Liver (tissue), 9 donors: Measurements from ENCODE around the gene MYH14. TPM values are rescaled to one million over a fixed set of nuclear protein-coding genes. Genes with fewer than 3 reads are reported as not detected.

Experiments used
- DNase-seq: peaks from one replicate; pipeline ENCODE4 v3.0.0-alpha.2; 2017; ENCODE audit warnings: low spot score
- H3K27ac ChIP-seq, 2 donors: one replicate each; pipeline ENCODE4 v1.7.0; 2013; ENCODE audit warnings: inconsistent platforms in 2 of 2, low read length in 2 of 2, control low read depth in 1 of 2, low read depth in 1 of 2, mild to moderate bottlenecking in 1 of 2
- H3K27me3 ChIP-seq, 4 donors: one replicate each; pipeline versions ENCODE4 v1.6.1 to v1.7.0; 2013; ENCODE audit warnings: low read length in 3 of 4, inconsistent platforms in 1 of 4, mild to moderate bottlenecking in 1 of 4, moderate library complexity in 1 of 4; ENCODE audit not compliant: control insufficient read depth in 4 of 4, insufficient read depth in 4 of 4
- H3K36me3 ChIP-seq, 4 donors: one replicate each; pipeline versions ENCODE4 v1.6.1 to v1.7.0; 2013; ENCODE audit warnings: low read length in 3 of 4, mild to moderate bottlenecking in 3 of 4, low read depth in 1 of 4, moderate library complexity in 1 of 4; ENCODE audit not compliant: control insufficient read depth in 4 of 4, insufficient read depth in 3 of 4
- H3K4me1 ChIP-seq, 4 donors: one replicate each; pipeline versions ENCODE4 v1.6.1 to v1.7.0; 2013; ENCODE audit warnings: low read length in 3 of 4, mild to moderate bottlenecking in 3 of 4, moderate library complexity in 1 of 4; ENCODE audit not compliant: control insufficient read depth in 4 of 4, insufficient read depth in 4 of 4
- H3K4me3 ChIP-seq, 3 donors: one replicate each; pipeline versions ENCODE4 v1.6.1 to v1.7.0; 2013; ENCODE audit warnings: low read length in 3 of 3, control low read depth in 1 of 3, low read depth in 1 of 3, mild to moderate bottlenecking in 1 of 3
- H3K9ac ChIP-seq, 2 donors: one replicate each; pipeline ENCODE4 v1.7.0; 2013; ENCODE audit warnings: low read length in 2 of 2, mild to moderate bottlenecking in 2 of 2, moderate library complexity in 2 of 2, control low read depth in 1 of 2, low read depth in 1 of 2
- H3K9me3 ChIP-seq, 4 donors: one replicate each; pipeline versions ENCODE4 v1.6.1 to v1.7.0; 2013; ENCODE audit warnings: low read length in 3 of 4; ENCODE audit not compliant: control insufficient read depth in 4 of 4
- EGR1 ChIP-seq, 2 donors: IDR thresholded peaks; 2 replicates each; pipeline ENCODE4 v1.6.1; 2016 to 2018; ENCODE audit warnings: antibody characterized with exemption in 2 of 2, low read depth in 2 of 2
- FOXA1 ChIP-seq: IDR thresholded peaks from 2 replicates; pipeline ENCODE4 v1.6.1; 2016; ENCODE audit warnings: antibody characterized with exemption
- GABPA ChIP-seq, 2 donors: IDR thresholded peaks in 1 of 2; conservative IDR thresholded peaks in 1 of 2; 2 replicates each; pipeline ENCODE4 v1.6.1; 2016; ENCODE audit warnings: antibody characterized with exemption in 2 of 2, mild to moderate bottlenecking in 1 of 2, moderate library complexity in 1 of 2
- HNF4A ChIP-seq, 2 donors: conservative IDR thresholded peaks; 2 replicates each; pipeline ENCODE4 v1.6.1; 2016; ENCODE audit warnings: antibody characterized with exemption in 2 of 2, mild to moderate bottlenecking in 2 of 2
- HNF4G ChIP-seq: IDR thresholded peaks from 2 replicates; pipeline ENCODE4 v1.6.1; 2016; ENCODE audit warnings: antibody characterized with exemption
- JUND ChIP-seq, 2 donors: IDR thresholded peaks; 2 replicates each; pipeline ENCODE4 v1.6.1; 2016; ENCODE audit warnings: antibody characterized with exemption in 2 of 2
- NR2F2 ChIP-seq: IDR thresholded peaks from 2 replicates; pipeline ENCODE4 v1.6.1; 2016; ENCODE audit warnings: antibody characterized with exemption
- RAD21 ChIP-seq, 2 donors: IDR thresholded peaks; 2 replicates each; pipeline ENCODE4 v1.6.1; 2016; ENCODE audit warnings: antibody characterized with exemption in 2 of 2, mild to moderate bottlenecking in 2 of 2
- RXRA ChIP-seq, 2 donors: IDR thresholded peaks; 2 replicates each; pipeline ENCODE4 v1.6.1; 2017 to 2018; ENCODE audit warnings: antibody characterized with exemption in 2 of 2, mild to moderate bottlenecking in 1 of 2
- SP1 ChIP-seq: IDR thresholded peaks from 2 replicates; pipeline ENCODE4 v1.6.1; 2018; ENCODE audit warnings: antibody characterized with exemption, mild to moderate bottlenecking
- TAF1 ChIP-seq: conservative IDR thresholded peaks from 2 replicates; pipeline ENCODE4 v1.6.1; 2016; ENCODE audit warnings: antibody characterized with exemption, mild to moderate bottlenecking
- WGBS: extraction: QIAGEN DNeasy Blood & Tissue Kit; methylation state at CpG from one replicate; pipeline ENCODE4 v1.1.7; 2013; 5-methylcytosine and 5-hydroxymethylcytosine counted together
- polyA plus RNA-seq, 2 donors: library from polyadenylated mRNA; stranded (reverse) in 1 of 2; unstranded in 1 of 2; fragments of 200-250 nt in 1 of 2; fragments of >200 nt in 1 of 2; fragmentation: Nextera tagmentation in 1 of 2; extraction: Ambion mirVana in 1 of 2; gene quantifications; one replicate each; pipeline versions ENCODE4 v1.2.1 to v1.2.3, GENCODE V29; 2013 to 2015
- total RNA-seq, 2 donors: library from RNA; depleted of rRNA; stranded (reverse); fragments of >200 nt; gene quantifications; one replicate each; pipeline ENCODE4 v1.2.3, GENCODE V29; 2014
- TF ChIP-seq, protein P1 (sequence below): IDR thresholded peaks from 2 replicates; pipeline ENCODE4 v1.6.1; 2016; ENCODE audit warnings: antibody characterized with exemption, mild to moderate bottlenecking
- TF ChIP-seq, protein P2 (sequence below): IDR thresholded peaks from 2 replicates; pipeline ENCODE4 v1.6.1; 2016; ENCODE audit warnings: antibody characterized with exemption
- TF ChIP-seq, protein P3 (sequence below): IDR thresholded peaks from 2 replicates; pipeline ENCODE4 v1.6.1; 2016; ENCODE audit warnings: antibody characterized with exemption
- TF ChIP-seq, protein P4 (sequence below): IDR thresholded peaks from 2 replicates; pipeline ENCODE4 v1.6.1; 2016; ENCODE audit warnings: antibody characterized with exemption
- donor health status: healthy.
- donor health status: healthy.
- donor health status: healthy.
- donor health status: healthy.
- donor health status: healthy.

Gene MYH14
- total and polyA plus RNA-seq, 4 donors = 12.4 to 37.5 (median 25.5) TPM

DNA sequence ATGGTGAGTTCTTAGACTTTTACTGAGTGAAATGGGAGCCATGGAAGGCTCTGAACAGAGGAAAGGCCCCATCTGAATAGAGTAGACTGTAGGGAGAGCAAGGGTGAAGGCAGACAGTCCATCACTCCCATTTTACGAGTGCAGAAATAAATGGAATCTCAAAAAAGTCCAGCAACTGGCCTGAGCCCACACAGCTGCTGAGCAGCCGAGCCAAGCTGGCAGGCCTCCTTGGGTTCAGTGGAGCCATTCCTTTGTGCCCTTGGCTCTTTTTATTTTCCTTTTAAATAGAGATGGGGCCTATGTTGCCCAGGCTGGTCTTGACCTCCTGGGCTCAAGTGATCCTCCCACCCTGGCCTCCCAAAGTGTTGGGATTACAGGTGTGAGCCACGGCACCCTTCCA lies 1.0 kb upstream of the MYH14 start:
- Histone ChIP-seq H3K9ac (no peak overlapping the region), H3K27ac (no peak overlapping the region), H3K4me3 (no peak overlapping the region), H3K27me3 (peaks cover 0 to 2% (median 0%) of the 10 kb centered on the region in 4 donors), H3K36me3 (no peaks in the 10 kb centered on the region), H3K4me1 (peaks cover 9 to 30% (median 26%) of the 10 kb centered on the region in 4 donors), H3K9me3 (no peaks in the 10 kb centered on the region)
- DNase-seq = no peak
- TF ChIP-seq, protein P1, sequence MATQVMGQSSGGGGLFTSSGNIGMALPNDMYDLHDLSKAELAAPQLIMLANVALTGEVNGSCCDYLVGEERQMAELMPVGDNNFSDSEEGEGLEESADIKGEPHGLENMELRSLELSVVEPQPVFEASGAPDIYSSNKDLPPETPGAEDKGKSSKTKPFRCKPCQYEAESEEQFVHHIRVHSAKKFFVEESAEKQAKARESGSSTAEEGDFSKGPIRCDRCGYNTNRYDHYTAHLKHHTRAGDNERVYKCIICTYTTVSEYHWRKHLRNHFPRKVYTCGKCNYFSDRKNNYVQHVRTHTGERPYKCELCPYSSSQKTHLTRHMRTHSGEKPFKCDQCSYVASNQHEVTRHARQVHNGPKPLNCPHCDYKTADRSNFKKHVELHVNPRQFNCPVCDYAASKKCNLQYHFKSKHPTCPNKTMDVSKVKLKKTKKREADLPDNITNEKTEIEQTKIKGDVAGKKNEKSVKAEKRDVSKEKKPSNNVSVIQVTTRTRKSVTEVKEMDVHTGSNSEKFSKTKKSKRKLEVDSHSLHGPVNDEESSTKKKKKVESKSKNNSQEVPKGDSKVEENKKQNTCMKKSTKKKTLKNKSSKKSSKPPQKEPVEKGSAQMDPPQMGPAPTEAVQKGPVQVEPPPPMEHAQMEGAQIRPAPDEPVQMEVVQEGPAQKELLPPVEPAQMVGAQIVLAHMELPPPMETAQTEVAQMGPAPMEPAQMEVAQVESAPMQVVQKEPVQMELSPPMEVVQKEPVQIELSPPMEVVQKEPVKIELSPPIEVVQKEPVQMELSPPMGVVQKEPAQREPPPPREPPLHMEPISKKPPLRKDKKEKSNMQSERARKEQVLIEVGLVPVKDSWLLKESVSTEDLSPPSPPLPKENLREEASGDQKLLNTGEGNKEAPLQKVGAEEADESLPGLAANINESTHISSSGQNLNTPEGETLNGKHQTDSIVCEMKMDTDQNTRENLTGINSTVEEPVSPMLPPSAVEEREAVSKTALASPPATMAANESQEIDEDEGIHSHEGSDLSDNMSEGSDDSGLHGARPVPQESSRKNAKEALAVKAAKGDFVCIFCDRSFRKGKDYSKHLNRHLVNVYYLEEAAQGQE = no peak
- TF ChIP-seq, protein P2, sequence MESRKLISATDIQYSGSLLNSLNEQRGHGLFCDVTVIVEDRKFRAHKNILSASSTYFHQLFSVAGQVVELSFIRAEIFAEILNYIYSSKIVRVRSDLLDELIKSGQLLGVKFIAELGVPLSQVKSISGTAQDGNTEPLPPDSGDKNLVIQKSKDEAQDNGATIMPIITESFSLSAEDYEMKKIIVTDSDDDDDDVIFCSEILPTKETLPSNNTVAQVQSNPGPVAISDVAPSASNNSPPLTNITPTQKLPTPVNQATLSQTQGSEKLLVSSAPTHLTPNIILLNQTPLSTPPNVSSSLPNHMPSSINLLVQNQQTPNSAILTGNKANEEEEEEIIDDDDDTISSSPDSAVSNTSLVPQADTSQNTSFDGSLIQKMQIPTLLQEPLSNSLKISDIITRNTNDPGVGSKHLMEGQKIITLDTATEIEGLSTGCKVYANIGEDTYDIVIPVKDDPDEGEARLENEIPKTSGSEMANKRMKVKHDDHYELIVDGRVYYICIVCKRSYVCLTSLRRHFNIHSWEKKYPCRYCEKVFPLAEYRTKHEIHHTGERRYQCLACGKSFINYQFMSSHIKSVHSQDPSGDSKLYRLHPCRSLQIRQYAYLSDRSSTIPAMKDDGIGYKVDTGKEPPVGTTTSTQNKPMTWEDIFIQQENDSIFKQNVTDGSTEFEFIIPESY = no peak
- TF ChIP-seq TAF1 = no peak
- TF ChIP-seq, protein P3, sequence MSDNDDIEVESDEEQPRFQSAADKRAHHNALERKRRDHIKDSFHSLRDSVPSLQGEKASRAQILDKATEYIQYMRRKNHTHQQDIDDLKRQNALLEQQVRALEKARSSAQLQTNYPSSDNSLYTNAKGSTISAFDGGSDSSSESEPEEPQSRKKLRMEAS = no peak
- no peak for TF ChIP-seq JUND (IDR thresholded peaks at IDR 0.05)
- TF ChIP-seq EGR1 (IDR thresholded peaks at IDR 0.05; ENCODE audit: low read depth in 2 of 2) = no peak
- TF ChIP-seq GABPA (IDR thresholded peaks at IDR 0.05 in 1 of 2, conservative IDR thresholded peaks at IDR 0.05 in 1 of 2) = no peak
- TF ChIP-seq RAD21 (IDR thresholded peaks at IDR 0.05) = no peak
- no peak for TF ChIP-seq HNF4G
- TF ChIP-seq, protein P4, sequence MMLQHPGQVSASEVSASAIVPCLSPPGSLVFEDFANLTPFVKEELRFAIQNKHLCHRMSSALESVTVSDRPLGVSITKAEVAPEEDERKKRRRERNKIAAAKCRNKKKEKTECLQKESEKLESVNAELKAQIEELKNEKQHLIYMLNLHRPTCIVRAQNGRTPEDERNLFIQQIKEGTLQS = no peak
- no peak for TF ChIP-seq SP1
- 94% methylated on average over 3 of the region's 3 CpGs for WGBS

DNA sequence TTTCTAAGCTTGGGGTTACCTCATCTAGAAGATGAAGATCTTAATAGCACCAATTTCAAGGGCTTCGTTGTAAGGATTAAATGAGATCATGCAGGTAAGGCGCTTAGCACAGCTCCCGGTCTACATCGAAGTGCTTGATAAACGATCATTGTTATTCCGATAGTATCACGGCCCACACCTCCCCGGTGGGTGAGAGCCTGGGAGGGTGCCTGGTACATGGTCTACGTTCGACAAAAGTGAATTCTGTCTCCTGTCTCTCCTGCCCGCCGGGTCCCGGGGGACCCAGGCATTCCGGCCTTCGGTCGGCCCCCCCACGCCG lies 501 bp upstream of the MYH14 start:
- H3K9ac ChIP-seq = no peak overlapping the region
- no peaks in the 10 kb centered on the region for H3K36me3 ChIP-seq
- peak overlapping the region in 1 of 3 donors; percentile 86 for H3K4me3 ChIP-seq
- peaks cover 0 to 2% (median 0%) of the 10 kb centered on the region in 4 donors for H3K27me3 ChIP-seq
- TF ChIP-seq SP1 (no peak), HNF4A (conservative IDR thresholded peaks at IDR 0.05) (no peak)
- no peaks in the 10 kb centered on the region for H3K9me3 ChIP-seq
- DNase-seq = no peak
- WGBS = 27% methylated on average over 18 of the region's 18 CpGs
- peaks cover 9 to 30% (median 26%) of the 10 kb centered on the region in 4 donors for H3K4me1 ChIP-seq
- H3K27ac ChIP-seq = no peak overlapping the region

DNA sequence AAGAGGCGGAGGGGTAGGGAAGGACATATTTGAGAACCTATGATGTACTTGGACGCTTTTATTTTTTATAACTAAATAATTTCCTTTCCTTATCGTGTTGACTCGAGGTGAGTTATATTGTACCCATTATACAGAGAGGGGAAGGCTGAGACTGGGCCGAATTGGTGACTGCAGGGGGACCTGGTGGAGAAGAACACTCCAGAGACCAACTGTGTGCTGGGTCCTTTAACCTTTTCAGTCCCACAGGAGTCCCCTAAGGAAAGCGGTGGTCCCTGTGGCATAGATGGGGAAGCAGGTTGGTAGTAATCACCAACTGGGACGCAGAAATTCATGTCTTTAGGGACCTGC lies 633 bp downstream of the MYH14 start:
- H3K9ac ChIP-seq = peak overlapping the region; percentile 5 to 32
- no peaks in the 10 kb centered on the region for H3K9me3 ChIP-seq
- H3K36me3 ChIP-seq = no peaks in the 10 kb centered on the region
- peak overlapping the region; percentile 85 to 94 for H3K27ac ChIP-seq
- peaks cover 9 to 25% (median 20%) of the 10 kb centered on the region in 4 donors for H3K4me1 ChIP-seq
- 54% methylated on average over 7 of the region's 7 CpGs for WGBS
- DNase-seq = no peak
- peaks cover 0 to 2% (median 0%) of the 10 kb centered on the region in 4 donors for H3K27me3 ChIP-seq
- H3K4me3 ChIP-seq = peak overlapping the region; percentile 57 to 86 (median 77)
- TF ChIP-seq, protein P4 = no peak
- TF ChIP-seq HNF4A (conservative IDR thresholded peaks at IDR 0.05) = no peak
- no peak for TF ChIP-seq FOXA1
- no peak for TF ChIP-seq TAF1
- TF ChIP-seq SP1 = no peak
- TF ChIP-seq NR2F2 = no peak
- TF ChIP-seq JUND (IDR thresholded peaks at IDR 0.05) = no peak
- TF ChIP-seq EGR1 (IDR thresholded peaks at IDR 0.05; ENCODE audit: low read depth in 2 of 2) = no peak
- TF ChIP-seq RXRA (IDR thresholded peaks at IDR 0.05) = no peak
- TF ChIP-seq, protein P1 = no peak
- TF ChIP-seq, protein P2 = no peak
- no peak for TF ChIP-seq GABPA (IDR thresholded peaks at IDR 0.05 in 1 of 2, conservative IDR thresholded peaks at IDR 0.05 in 1 of 2)
